ENCODE measurements around the gene CUX1. TPM values are rescaled to one million over a fixed set of nuclear protein-coding genes. Genes with fewer than 3 reads are reported as not detected.

CUX1 gene
- total RNA-seq, 1 donor from 2014 or later, result 18.3 TPM

GRCh38 chr7:102285540-102286236 is 468.3 kb downstream of the CUX1 start:
- peak overlapping the region in 2 of 3 donors; percentile 85 to 86 for H3K9ac ChIP-seq (ENCODE audit: low read depth in 1 of 3, low read length in 3 of 3)
- no peaks in the 10 kb centered on the region for H3K27me3 ChIP-seq (ENCODE audit: control insufficient read depth in 3 of 3, insufficient read depth in 3 of 3, low read length in 3 of 3)
- H3K9me3 ChIP-seq (ENCODE audit: control insufficient read depth in 3 of 3, low read length in 3 of 3), result no peaks in the 10 kb centered on the region
- no peaks in the 10 kb centered on the region for H3K36me3 ChIP-seq (ENCODE audit: control insufficient read depth in 3 of 3, insufficient read depth in 3 of 3, low read length in 3 of 3)
- peak overlapping the region; percentile 83 for H3K27ac ChIP-seq (ENCODE audit: low read depth, low read length)
- H3K4me3 ChIP-seq (ENCODE audit: low read length in 3 of 3), result peak overlapping the region in 2 of 3 donors; percentile 72
- H3K4me1 ChIP-seq (ENCODE audit: control insufficient read depth in 3 of 3, insufficient read depth in 3 of 3, low read length in 3 of 3), result peaks cover 31 to 43% (median 35%) of the 10 kb centered on the region in 3 donors

- Histone ChIP-seq H3K9me3 (ENCODE audit: control insufficient read depth in 3 of 3, low read length in 3 of 3) (no peaks in the 10 kb centered on the region), H3K27ac (ENCODE audit: low read depth, low read length) (peak within 1 kb of the TSS; percentile 83), H3K4me1 (ENCODE audit: control insufficient read depth in 3 of 3, insufficient read depth in 3 of 3, low read length in 3 of 3) (peaks cover 34 to 51% (median 38%) of the 10 kb centered on the region in 3 donors), H3K4me3 (ENCODE audit: low read length in 3 of 3) (peak within 1 kb of the TSS; percentile 79 to 88 (median 81)), H3K36me3 (ENCODE audit: control insufficient read depth in 3 of 3, insufficient read depth in 3 of 3, low read length in 3 of 3) (no peaks in the 10 kb centered on the region), H3K9ac (ENCODE audit: low read depth in 1 of 3, low read length in 3 of 3) (peak within 1 kb of the TSS; percentile 85 to 88 (median 87)), H3K27me3 (ENCODE audit: control insufficient read depth in 3 of 3, insufficient read depth in 3 of 3, low read length in 3 of 3) (no peaks in the 10 kb centered on the region)
These were observed 469.0 kb downstream of the CUX1 start, which contains the start of gene SH2B2 for GRCh38 chr7:102286237-102287110. Gene SH2B2, plus strand, starts transcription at chr7:102286868. Its CDS starts 13,683 bp downstream, at chr7:102300551.

- H3K9ac ChIP-seq (ENCODE audit: low read depth in 1 of 3, low read length in 3 of 3), result peak overlapping the region; percentile 85 to 88 (median 87)
These were observed 469.9 kb downstream of the CUX1 start for GRCh38 chr7:102287111-102287980.

GRCh38 chr7:102287981-102288278 is 470.5 kb downstream of the CUX1 start:
- Histone ChIP-seq H3K9ac (ENCODE audit: low read depth in 1 of 3, low read length in 3 of 3) (peak overlapping the region; percentile 85 to 88 (median 87)), H3K27me3 (ENCODE audit: control insufficient read depth in 3 of 3, insufficient read depth in 3 of 3, low read length in 3 of 3) (no peaks in the 10 kb centered on the region), H3K9me3 (ENCODE audit: control insufficient read depth in 3 of 3, low read length in 3 of 3) (no peaks in the 10 kb centered on the region), H3K4me3 (ENCODE audit: low read length in 3 of 3) (peak overlapping the region; percentile 79 to 88 (median 81)), H3K36me3 (ENCODE audit: control insufficient read depth in 3 of 3, insufficient read depth in 3 of 3, low read length in 3 of 3) (no peaks in the 10 kb centered on the region), H3K27ac (ENCODE audit: low read depth, low read length) (no peak overlapping the region), H3K4me1 (ENCODE audit: control insufficient read depth in 3 of 3, insufficient read depth in 3 of 3, low read length in 3 of 3) (peaks cover 37 to 59% (median 40%) of the 10 kb centered on the region in 3 donors)

More at GRCh38 chr7:102287111-102287980, 469.9 kb downstream of the CUX1 start:
- no peaks in the 10 kb centered on the region for H3K27me3 ChIP-seq (ENCODE audit: control insufficient read depth in 3 of 3, insufficient read depth in 3 of 3, low read length in 3 of 3)
- peak overlapping the region; percentile 79 to 88 (median 81) for H3K4me3 ChIP-seq (ENCODE audit: low read length in 3 of 3)
- no peaks in the 10 kb centered on the region for H3K9me3 ChIP-seq (ENCODE audit: control insufficient read depth in 3 of 3, low read length in 3 of 3)
- H3K27ac ChIP-seq (ENCODE audit: low read depth, low read length), result peak overlapping the region; percentile 70
- peaks cover 37 to 55% (median 38%) of the 10 kb centered on the region in 3 donors for H3K4me1 ChIP-seq (ENCODE audit: control insufficient read depth in 3 of 3, insufficient read depth in 3 of 3, low read length in 3 of 3)
- no peaks in the 10 kb centered on the region for H3K36me3 ChIP-seq (ENCODE audit: control insufficient read depth in 3 of 3, insufficient read depth in 3 of 3, low read length in 3 of 3)

- H3K4me1 ChIP-seq (ENCODE audit: control insufficient read depth in 3 of 3, insufficient read depth in 3 of 3, low read length in 3 of 3), result peaks cover 37 to 59% (median 41%) of the 10 kb centered on the region in 3 donors
- no peaks in the 10 kb centered on the region for H3K27me3 ChIP-seq (ENCODE audit: control insufficient read depth in 3 of 3, insufficient read depth in 3 of 3, low read length in 3 of 3)
- no peaks in the 10 kb centered on the region for H3K9me3 ChIP-seq (ENCODE audit: control insufficient read depth in 3 of 3, low read length in 3 of 3)
- no peaks in the 10 kb centered on the region for H3K36me3 ChIP-seq (ENCODE audit: control insufficient read depth in 3 of 3, insufficient read depth in 3 of 3, low read length in 3 of 3)
- peak overlapping the region; percentile 85 to 88 (median 87) for H3K9ac ChIP-seq (ENCODE audit: low read depth in 1 of 3, low read length in 3 of 3)
- H3K4me3 ChIP-seq (ENCODE audit: low read length in 3 of 3), result peak overlapping the region; percentile 79 to 88 (median 81)
- no peak overlapping the region for H3K27ac ChIP-seq (ENCODE audit: low read depth, low read length)
These were observed 471.0 kb downstream of the CUX1 start for GRCh38 chr7:102288285-102288930.

- no peaks in the 10 kb centered on the region for H3K27me3 ChIP-seq (ENCODE audit: control insufficient read depth in 3 of 3, insufficient read depth in 3 of 3, low read length in 3 of 3)
These were observed 471.6 kb downstream of the CUX1 start for GRCh38 chr7:102289057-102289456.

GRCh38 chr7:102291056-102291915 is 473.9 kb downstream of the CUX1 start:
- H3K4me1 ChIP-seq (ENCODE audit: control insufficient read depth in 3 of 3, insufficient read depth in 3 of 3, low read length in 3 of 3), result peaks cover 39 to 71% (median 51%) of the 10 kb centered on the region in 3 donors
- H3K27me3 ChIP-seq (ENCODE audit: control insufficient read depth in 3 of 3, insufficient read depth in 3 of 3, low read length in 3 of 3), result no peaks in the 10 kb centered on the region
- no peak overlapping the region for H3K9ac ChIP-seq (ENCODE audit: low read depth in 1 of 3, low read length in 3 of 3)
- H3K36me3 ChIP-seq (ENCODE audit: control insufficient read depth in 3 of 3, insufficient read depth in 3 of 3, low read length in 3 of 3), result no peaks in the 10 kb centered on the region
- H3K27ac ChIP-seq (ENCODE audit: low read depth, low read length), result no peak overlapping the region
- H3K4me3 ChIP-seq (ENCODE audit: low read length in 3 of 3), result no peak overlapping the region
- no peaks in the 10 kb centered on the region for H3K9me3 ChIP-seq (ENCODE audit: control insufficient read depth in 3 of 3, low read length in 3 of 3)

More at GRCh38 chr7:102289057-102289456, 471.6 kb downstream of the CUX1 start:
- Histone ChIP-seq H3K9me3 (ENCODE audit: control insufficient read depth in 3 of 3, low read length in 3 of 3) (no peaks in the 10 kb centered on the region), H3K36me3 (ENCODE audit: control insufficient read depth in 3 of 3, insufficient read depth in 3 of 3, low read length in 3 of 3) (no peaks in the 10 kb centered on the region), H3K4me3 (ENCODE audit: low read length in 3 of 3) (peak overlapping the region in 1 of 3 donors; percentile 79), H3K27ac (ENCODE audit: low read depth, low read length) (no peak overlapping the region), H3K4me1 (ENCODE audit: control insufficient read depth in 3 of 3, insufficient read depth in 3 of 3, low read length in 3 of 3) (peaks cover 37 to 65% (median 45%) of the 10 kb centered on the region in 3 donors), H3K9ac (ENCODE audit: low read depth in 1 of 3, low read length in 3 of 3) (peak overlapping the region in 2 of 3 donors; percentile 87 to 88)

- H3K4me1 ChIP-seq (ENCODE audit: control insufficient read depth in 3 of 3, insufficient read depth in 3 of 3, low read length in 3 of 3), result peaks cover 45 to 76% (median 56%) of the 10 kb centered on the region in 3 donors
- no peaks in the 10 kb centered on the region for H3K36me3 ChIP-seq (ENCODE audit: control insufficient read depth in 3 of 3, insufficient read depth in 3 of 3, low read length in 3 of 3)
- H3K4me3 ChIP-seq (ENCODE audit: low read length in 3 of 3), result no peak overlapping the region
- H3K9me3 ChIP-seq (ENCODE audit: control insufficient read depth in 3 of 3, low read length in 3 of 3), result no peaks in the 10 kb centered on the region
- H3K27ac ChIP-seq (ENCODE audit: low read depth, low read length), result no peak overlapping the region
- no peak overlapping the region for H3K9ac ChIP-seq (ENCODE audit: low read depth in 1 of 3, low read length in 3 of 3)
- H3K27me3 ChIP-seq (ENCODE audit: control insufficient read depth in 3 of 3, insufficient read depth in 3 of 3, low read length in 3 of 3), result no peaks in the 10 kb centered on the region
These were observed 474.5 kb downstream of the CUX1 start for GRCh38 chr7:102291916-102292267.

Measured in skeletal muscle tissue (tissue), 4 donors.